ENCODE data around the gene EEIG2. TPM values are rescaled to one million over a fixed set of nuclear protein-coding genes. Genes with fewer than 3 reads are reported as not detected.
"Not testable (repeated sequence)": the region's sequence is repeated elsewhere in the genome, so short reads cannot be mapped to it uniquely, and the experiment has no call there.

EEIG2 gene
- 10 to 100 TPM; 10.2 to 31.3 (median 18.4) TPM for total RNA-seq

DNA sequence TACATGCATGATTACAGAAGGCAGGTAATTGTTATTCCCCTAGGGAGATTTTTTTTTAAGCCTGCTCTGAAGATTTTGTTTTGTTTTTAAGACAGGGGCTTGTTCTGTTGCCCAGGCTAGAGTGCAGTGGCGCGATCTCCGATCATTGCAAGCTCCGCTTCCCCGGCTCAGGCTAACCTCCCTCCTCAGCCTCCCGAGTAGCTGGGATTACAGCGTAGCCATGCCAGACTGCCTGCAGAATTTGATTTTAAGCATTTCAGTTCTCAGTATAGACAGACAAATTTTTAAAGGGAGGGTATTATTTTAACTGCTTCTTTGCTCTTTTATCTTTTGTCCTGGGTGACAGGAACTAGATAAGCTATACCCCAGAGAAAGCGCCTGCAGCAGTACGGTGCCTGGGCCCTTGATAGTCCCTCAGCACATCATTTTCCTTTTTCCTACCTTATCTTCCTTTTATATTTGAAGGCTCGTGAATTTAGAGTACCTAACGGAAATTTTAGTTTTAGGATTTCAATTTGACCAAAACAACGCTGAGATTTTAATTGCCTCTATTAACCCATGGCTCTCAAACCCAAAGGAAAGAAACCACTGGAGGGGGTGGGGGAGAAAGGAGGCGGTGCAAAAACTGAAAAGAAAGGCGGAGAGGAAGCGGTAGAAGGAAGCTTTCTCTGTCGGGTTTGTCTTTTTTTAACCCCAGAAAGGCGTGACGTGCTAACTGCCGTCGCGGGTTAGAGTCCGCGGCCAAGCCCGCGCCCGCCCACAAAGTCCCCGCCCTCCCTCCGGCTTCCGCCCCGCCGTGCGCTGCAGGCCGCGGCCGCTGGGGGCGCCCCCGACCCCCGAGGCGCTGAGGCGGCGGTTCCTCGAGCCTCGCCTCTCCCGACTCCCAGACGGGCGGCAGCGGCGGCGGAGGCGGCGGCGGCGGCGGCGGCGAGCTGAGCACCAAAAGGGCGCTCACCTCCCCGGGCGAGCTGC lies at the start of gene EEIG2:
Gene EEIG2, plus strand, starts transcription at position 886 of the 972 bp plus-strand sequence. CDS start 329 bp downstream, outside the sequence.
- H3K4me3 ChIP-seq = peak within 1 kb of the TSS; percentile 71 to 79 (median 76)
- DNase-seq (ENCODE audit: low spot score in 2 of 2) = peak; percentile 61 to 76
- no peaks in the 10 kb centered on the region for H3K36me3 ChIP-seq
- H3K27ac ChIP-seq = peak within 1 kb of the TSS; percentile 65 to 77
- intact Hi-C loops (cut with DNase I; ENCODE audit: low total_unique reads) = no loop called here
- H3K4me1 ChIP-seq = no peaks in the 10 kb centered on the region
- no peaks in the 10 kb centered on the region for H3K9me3 ChIP-seq
- peak in 1 of 3 donors; percentile 23 for TF ChIP-seq POLR2AphosphoS5 (IDR thresholded peaks at IDR 0.05)
- no peak for TF ChIP-seq POLR2A (IDR thresholded peaks at IDR 0.05)
- TF ChIP-seq, protein P1, sequence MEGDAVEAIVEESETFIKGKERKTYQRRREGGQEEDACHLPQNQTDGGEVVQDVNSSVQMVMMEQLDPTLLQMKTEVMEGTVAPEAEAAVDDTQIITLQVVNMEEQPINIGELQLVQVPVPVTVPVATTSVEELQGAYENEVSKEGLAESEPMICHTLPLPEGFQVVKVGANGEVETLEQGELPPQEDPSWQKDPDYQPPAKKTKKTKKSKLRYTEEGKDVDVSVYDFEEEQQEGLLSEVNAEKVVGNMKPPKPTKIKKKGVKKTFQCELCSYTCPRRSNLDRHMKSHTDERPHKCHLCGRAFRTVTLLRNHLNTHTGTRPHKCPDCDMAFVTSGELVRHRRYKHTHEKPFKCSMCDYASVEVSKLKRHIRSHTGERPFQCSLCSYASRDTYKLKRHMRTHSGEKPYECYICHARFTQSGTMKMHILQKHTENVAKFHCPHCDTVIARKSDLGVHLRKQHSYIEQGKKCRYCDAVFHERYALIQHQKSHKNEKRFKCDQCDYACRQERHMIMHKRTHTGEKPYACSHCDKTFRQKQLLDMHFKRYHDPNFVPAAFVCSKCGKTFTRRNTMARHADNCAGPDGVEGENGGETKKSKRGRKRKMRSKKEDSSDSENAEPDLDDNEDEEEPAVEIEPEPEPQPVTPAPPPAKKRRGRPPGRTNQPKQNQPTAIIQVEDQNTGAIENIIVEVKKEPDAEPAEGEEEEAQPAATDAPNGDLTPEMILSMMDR (IDR thresholded peaks at IDR 0.05) = peak in 1 of 3 donors; percentile 86
- no peaks in the 10 kb centered on the region for H3K27me3 ChIP-seq

DNA sequence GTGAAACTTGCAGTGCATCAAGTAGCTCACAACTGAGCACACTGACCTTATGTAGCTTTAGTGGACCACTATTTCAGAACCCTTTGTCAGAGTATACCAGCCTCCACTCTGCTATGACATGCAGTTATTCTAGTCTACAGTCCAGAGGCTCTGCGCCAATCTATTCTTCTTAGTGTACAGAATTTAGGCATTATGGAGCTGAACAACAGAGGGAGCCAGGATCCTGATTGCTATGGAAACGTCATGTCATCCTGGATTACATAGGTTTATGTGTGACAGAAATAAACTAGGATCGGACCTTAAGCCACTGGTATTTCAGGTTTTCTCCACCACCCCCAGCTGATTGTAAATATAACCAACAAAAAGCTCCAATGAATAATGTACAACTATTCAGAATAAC lies 48.1 kb upstream of the EEIG2 start:
- Histone ChIP-seq H3K27me3 (no peaks in the 10 kb centered on the region), H3K4me3 (no peak overlapping the region), H3K27ac (no peak overlapping the region), H3K4me1 (no peaks in the 10 kb centered on the region), H3K9me3 (no peaks in the 10 kb centered on the region), H3K36me3 (no peaks in the 10 kb centered on the region)
- TF ChIP-seq POLR2A (IDR thresholded peaks at IDR 0.05) = no peak
- TF ChIP-seq, protein P1 (IDR thresholded peaks at IDR 0.05) = no peak
- no peak for TF ChIP-seq POLR2AphosphoS5 (IDR thresholded peaks at IDR 0.05)
- intact Hi-C loops (cut with DNase I; ENCODE audit: low total_unique reads) = loop anchor here (10.0 kb wide), 1 partner anchor 133 kb away; no protein-coding TSS in a partner anchor
- DNase-seq (ENCODE audit: low spot score in 2 of 2) = no peak

- Histone ChIP-seq H3K36me3 (no peaks in the 10 kb centered on the region), H3K27ac (no peak overlapping the region), H3K9me3 (no peaks in the 10 kb centered on the region), H3K27me3 (no peaks in the 10 kb centered on the region), H3K4me3 (no peak overlapping the region), H3K4me1 (no peaks in the 10 kb centered on the region)
- DNase-seq (ENCODE audit: low spot score in 2 of 2) = no peak
- intact Hi-C loops (cut with DNase I; ENCODE audit: low total_unique reads) = loop anchor here (10.0 kb wide), 1 partner anchor 132 kb away; no protein-coding TSS in a partner anchor
- TF ChIP-seq POLR2AphosphoS5 (IDR thresholded peaks at IDR 0.05) = no peak
- TF ChIP-seq, protein P1 (IDR thresholded peaks at IDR 0.05) = peak; percentile 59 to 89 (median 81)
These were observed 47.5 kb upstream of the EEIG2 start for GRCh38 chr1:108512239-108513043.

DNA sequence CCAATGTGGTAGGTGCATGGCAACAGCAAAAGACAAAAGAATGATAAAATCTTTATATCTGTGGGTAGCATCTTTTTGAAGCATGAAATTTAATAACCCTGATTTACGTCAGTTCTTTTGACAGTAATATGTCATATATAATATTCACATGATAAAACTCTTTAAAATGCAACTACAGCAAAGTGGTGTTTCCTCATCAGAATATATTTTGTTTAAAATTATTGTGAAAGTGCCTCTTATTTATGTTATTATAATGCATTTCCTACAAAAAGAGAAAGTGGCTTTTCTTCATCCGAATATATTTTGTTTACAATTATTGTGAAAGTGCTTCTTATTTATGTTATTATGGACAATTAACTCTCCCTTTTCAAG lies 46.9 kb upstream of the EEIG2 start:
- Histone ChIP-seq H3K4me1 (no peaks in the 10 kb centered on the region), H3K27me3 (no peaks in the 10 kb centered on the region), H3K36me3 (no peaks in the 10 kb centered on the region), H3K27ac (no peak overlapping the region), H3K4me3 (no peak overlapping the region), H3K9me3 (no peaks in the 10 kb centered on the region)
- intact Hi-C loops (cut with DNase I; ENCODE audit: low total_unique reads) = loop anchor here (10.0 kb wide), 1 partner anchor 132 kb away; no protein-coding TSS in a partner anchor
- TF ChIP-seq POLR2A (IDR thresholded peaks at IDR 0.05) = no peak
- TF ChIP-seq, protein P1 (IDR thresholded peaks at IDR 0.05) = no peak
- DNase-seq (ENCODE audit: low spot score in 2 of 2) = no peak

DNA sequence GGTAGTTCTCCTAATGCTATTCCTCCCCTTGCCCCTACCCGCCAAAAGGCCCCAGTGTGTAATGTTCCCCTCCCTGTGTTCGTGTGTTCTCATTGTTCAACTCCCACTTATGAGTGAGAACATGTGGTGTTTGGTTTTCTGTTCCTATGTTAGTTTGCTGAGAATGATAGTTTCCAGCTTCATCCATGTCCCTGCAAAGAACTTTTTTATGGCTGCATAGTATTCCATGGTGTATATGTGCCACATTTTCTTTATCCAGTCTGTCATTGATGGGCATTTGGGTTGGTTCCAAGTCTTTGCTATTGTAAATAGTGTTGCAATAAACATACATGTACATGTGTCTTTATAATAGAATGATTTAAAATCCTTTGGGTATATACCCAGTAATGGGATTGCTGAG lies 46.0 kb upstream of the EEIG2 start:
- H3K27ac ChIP-seq; H3K4me3 ChIP-seq; H3K36me3 ChIP-seq; H3K27me3 ChIP-seq; H3K9me3 ChIP-seq; H3K4me1 ChIP-seq; DNase-seq (ENCODE audit: low spot score in 2 of 2): not testable (repeated sequence)
- intact Hi-C loops (cut with DNase I; ENCODE audit: low total_unique reads) = loop anchor here (10.0 kb wide), 1 partner anchor 131 kb away; no protein-coding TSS in a partner anchor

DNA sequence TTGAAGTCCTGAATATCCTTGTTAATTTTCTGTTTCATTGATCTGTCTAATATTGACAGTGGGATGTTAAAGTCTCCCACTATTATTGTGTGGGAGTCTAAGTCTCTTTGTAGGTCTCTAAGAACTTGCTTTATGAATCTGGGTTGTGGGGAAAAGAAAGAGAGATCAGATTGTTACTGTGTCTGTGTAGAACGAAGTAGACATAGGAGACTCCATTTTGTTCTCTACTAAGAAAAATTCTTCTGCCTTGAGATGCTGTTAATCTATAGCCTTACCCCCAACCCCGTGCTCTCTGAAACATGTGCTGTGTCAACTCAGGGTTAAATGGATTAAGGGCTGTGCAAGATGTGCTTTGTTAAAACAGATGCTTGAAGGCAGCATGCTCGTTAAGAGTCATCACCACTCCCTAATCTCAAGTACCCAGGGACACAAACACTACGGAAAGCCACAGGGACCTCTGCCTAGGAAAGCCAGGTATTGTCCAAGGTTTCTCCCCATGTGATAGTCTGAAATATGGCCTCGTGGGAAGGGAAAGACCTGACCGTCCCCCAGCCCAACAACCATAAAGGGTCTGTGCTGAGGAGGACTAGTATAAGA lies 42.5 kb upstream of the EEIG2 start:
- intact Hi-C loops (cut with DNase I; ENCODE audit: low total_unique reads) = loop anchor here (10.0 kb wide), 1 partner anchor 127 kb away; no protein-coding TSS in a partner anchor
- not testable (repeated sequence) for H3K4me3 ChIP-seq; DNase-seq (ENCODE audit: low spot score in 2 of 2)

More for the DNA sequence above, 42.5 kb upstream of the EEIG2 start:
- H3K27me3 ChIP-seq, H3K4me1 ChIP-seq, H3K9me3 ChIP-seq, H3K27ac ChIP-seq, H3K36me3 ChIP-seq: not testable (repeated sequence)
